GM23338 (cell line): ENCODE data around the gene HLA-DPA1. TPM values are rescaled to one million over a fixed set of nuclear protein-coding genes. Genes with fewer than 3 reads are reported as not detected.
"Not testable (repeated sequence)": the region's sequence is repeated elsewhere in the genome, so short reads cannot be mapped to it uniquely, and the experiment has no call there.

Experiments
- ATAC-seq: fragments of 200-7000 bp; cut with Tn5 transposase; 3 replicates; pipeline ENCODE4 v1.9.1; 2020
- DNase-seq: peaks from one replicate; pipeline ENCODE4 v3.0.0-alpha.2; 2015; ENCODE audit warnings: low spot score
- H2AFZ ChIP-seq: fragments of 200-600 bp; sonication (generic); 2 replicates; pipeline ENCODE4 v1.8.0; 2016; ENCODE audit warnings: antibody characterized with exemption, mild to moderate bottlenecking, moderate library complexity
- H3F3A ChIP-seq: fragments of 200-600 bp; sonication (generic); replicated peaks from 2 replicates; pipeline ENCODE4 v1.8.0; 2017; ENCODE audit warnings: antibody characterized with exemption, mixed run types, low read depth
- H3K27ac ChIP-seq: fragments of 200-600 bp; sonication (generic); 2 replicates; pipeline ENCODE4 v1.6.1; 2016; ENCODE audit warnings: low read depth
- H3K27me3 ChIP-seq: fragments of 200-600 bp; sonication (generic); 2 replicates; pipeline ENCODE4 v1.8.0; 2016; ENCODE audit warnings: mild to moderate bottlenecking, mixed run types, moderate library complexity; ENCODE audit not compliant: insufficient read depth
- H3K36me3 ChIP-seq: fragments of 200-600 bp; sonication (generic); 2 replicates; pipeline ENCODE4 v1.8.0; 2016; ENCODE audit warnings: mild to moderate bottlenecking; ENCODE audit not compliant: insufficient read depth
- H3K4me1 ChIP-seq: fragments of 200-600 bp; sonication (generic); 2 replicates; pipeline ENCODE4 v1.8.0; 2016; ENCODE audit warnings: mild to moderate bottlenecking, moderate library complexity; ENCODE audit not compliant: insufficient read depth
- H3K4me2 ChIP-seq: fragments of 200-600 bp; sonication (generic); 2 replicates; pipeline ENCODE4 v1.7.1; 2017; ENCODE audit warnings: mixed run types
- H3K4me3 ChIP-seq: fragments of 200-600 bp; sonication (generic); 2 replicates; pipeline ENCODE4 v1.6.1; 2016; ENCODE audit warnings: mixed run types
- H3K79me2 ChIP-seq: fragments of 200-600 bp; sonication (generic); replicated peaks from 2 replicates; pipeline ENCODE4 v1.8.0; 2017; ENCODE audit warnings: mild to moderate bottlenecking; ENCODE audit not compliant: insufficient read depth
- H3K9me2 ChIP-seq: fragments of 200-600 bp; sonication (generic); 2 replicates; pipeline ENCODE4 v1.8.0; 2017; ENCODE audit not compliant: insufficient read depth
- H4K20me1 ChIP-seq: fragments of 200-600 bp; sonication (generic); replicated peaks from 2 replicates; pipeline ENCODE4 v1.8.0; 2017; ENCODE audit warnings: mild to moderate bottlenecking; ENCODE audit not compliant: insufficient read depth
- H3K27ac Mint-ChIP-seq: 2 replicates; pipeline ENCODE4 v1.8.0; 2020; ENCODE audit warnings: inconsistent platforms, mild to moderate bottlenecking, moderate library complexity, mixed read lengths
- H3K27me3 Mint-ChIP-seq: 3 replicates; pipeline ENCODE4 v1.8.0; 2022; ENCODE audit warnings: low read depth, mild to moderate bottlenecking, moderate library complexity, mixed read lengths, inconsistent platforms; ENCODE audit not compliant: insufficient read depth, poor library complexity
- H3K36me3 Mint-ChIP-seq: 3 replicates; pipeline ENCODE4 v1.8.0; 2021; ENCODE audit warnings: low read depth, mild to moderate bottlenecking, inconsistent platforms, moderate library complexity, mixed read lengths
- H3K4me1 Mint-ChIP-seq: 3 replicates; pipeline ENCODE4 v1.8.0; 2020; ENCODE audit warnings: mild to moderate bottlenecking, inconsistent platforms, mixed read lengths
- H3K4me3 Mint-ChIP-seq: 3 replicates; pipeline ENCODE4 v1.8.0; 2021; ENCODE audit warnings: moderate library complexity, mild to moderate bottlenecking, inconsistent platforms, mixed read lengths
- H3K9me3 Mint-ChIP-seq: 3 replicates; pipeline ENCODE4 v1.8.0; 2020; ENCODE audit warnings: moderate library complexity, mild to moderate bottlenecking, inconsistent platforms, mixed read lengths
- ETS1 ChIP-seq: IDR thresholded peaks from 2 replicates; pipeline ENCODE4 v1.6.1; 2016; ENCODE audit warnings: antibody characterized with exemption
- EZH2 ChIP-seq: fragments of 200-600 bp; sonication (generic); IDR thresholded peaks from one replicate; pipeline ENCODE4 v1.8.0; 2017; ENCODE audit warnings: antibody characterized with exemption, mild to moderate bottlenecking, low read depth; ENCODE audit not compliant: unreplicated experiment
- EZH2phosphoT487 ChIP-seq: fragments of 200-600 bp; sonication (generic); IDR thresholded peaks from one replicate; pipeline ENCODE4 v1.8.1; 2018; ENCODE audit warnings: antibody characterized with exemption; ENCODE audit not compliant: unreplicated experiment
- JUNB ChIP-seq: IDR thresholded peaks from one replicate; pipeline ENCODE4 v1.6.1; 2016; ENCODE audit warnings: antibody characterized with exemption; ENCODE audit not compliant: unreplicated experiment
- ZNF114 ChIP-seq: fragments of 250-450 bp; sonication (Bioruptor Pico); IDR thresholded peaks from 2 replicates; pipeline ENCODE4 v1.5.0; 2020; ENCODE audit warnings: mild to moderate bottlenecking, moderate library complexity
- ZNF331 ChIP-seq: fragments of 250-450 bp; sonication (Bioruptor Pico); IDR thresholded peaks from 2 replicates; pipeline ENCODE4 v1.5.0; 2020; ENCODE audit warnings: low read depth, mild to moderate bottlenecking, moderate library complexity
- polyA plus RNA-seq: library from polyadenylated mRNA; unstranded; fragments of >200 nt; fragmentation: Nextera tagmentation; extraction: Ambion mirVana; gene quantifications from 2 replicates; pipeline ENCODE4 v1.2.1, GENCODE V29; 2016
- total RNA-seq: library from RNA; depleted of rRNA; stranded (reverse); fragments of >200 nt; shearing (Covaris generic); gene quantifications from 2 replicates; pipeline ENCODE4 v1.2.3, GENCODE V29; 2014
- TF ChIP-seq, protein P1 (sequence below): IDR thresholded peaks from one replicate; pipeline ENCODE4 v1.6.1; 2018; ENCODE audit warnings: antibody characterized with exemption; ENCODE audit not compliant: unreplicated experiment
- TF ChIP-seq, protein P2 (sequence below), 2 experiments: fragments of 200-600 bp in 1 of 2; sonication (generic) in 1 of 2; conservative IDR thresholded peaks; 2 replicates each; pipeline versions ENCODE4 v1.5.1 to v1.6.1; 2016 to 2017; ENCODE audit warnings: antibody characterized with exemption in 2 of 2, low read depth in 2 of 2, mild to moderate bottlenecking in 2 of 2, moderate library complexity in 1 of 2

HLA-DPA1 gene
- total and polyA plus RNA-seq, 2 experiments from 2014 or later: 4.1 to 6.9 TPM

DNA sequence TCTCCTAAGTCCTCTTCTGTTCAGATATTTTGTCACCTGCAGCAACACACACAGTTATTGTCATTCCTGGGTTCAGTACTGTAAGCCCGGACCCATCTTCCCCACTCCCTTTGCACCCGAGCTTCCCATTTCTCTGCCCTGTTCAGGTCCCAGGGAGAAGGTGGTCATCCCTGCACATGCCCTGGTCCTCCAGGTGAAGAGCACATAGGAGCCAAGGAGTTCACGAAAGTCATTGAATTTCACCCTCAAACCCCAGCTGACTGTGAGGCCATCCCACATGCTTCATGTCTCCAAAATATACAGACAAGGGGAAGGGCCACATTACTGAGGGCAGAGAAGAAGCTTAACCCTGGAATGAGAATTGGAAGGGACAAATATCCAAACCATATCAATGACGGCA, 8.1 kb downstream of the HLA-DPA1 start:
- Histone ChIP-seq H3K4me1 (no peaks in the 10 kb centered on the region), H3K27me3 (no peaks in the 10 kb centered on the region), H3K27ac (no peak overlapping the region), H3F3A (no peaks in the 10 kb centered on the region), H4K20me1 (no peaks in the 10 kb centered on the region), H2AFZ (no peak overlapping the region), H3K36me3 (no peaks in the 10 kb centered on the region; the same call in 1 of the 2 replicates), H3K4me3 (no peak overlapping the region), H3K9me2 (no peaks in the 10 kb centered on the region), H3K4me2 (no peak overlapping the region), H3K79me2 (no peaks in the 10 kb centered on the region)
- Mint-ChIP-seq H3K36me3 (peaks cover 6% of the 10 kb centered on the region), H3K27ac (no peak overlapping the region), H3K27me3 (no peaks in the 10 kb centered on the region), H3K9me3 (peaks cover 8% of the 10 kb centered on the region), H3K4me3 (no peak overlapping the region), H3K4me1 (no peaks in the 10 kb centered on the region; the same call in 2 of the 3 replicates)
- TF ChIP-seq ZNF114 (CRISPR knock-in tag): no peak
- TF ChIP-seq, protein P1, sequence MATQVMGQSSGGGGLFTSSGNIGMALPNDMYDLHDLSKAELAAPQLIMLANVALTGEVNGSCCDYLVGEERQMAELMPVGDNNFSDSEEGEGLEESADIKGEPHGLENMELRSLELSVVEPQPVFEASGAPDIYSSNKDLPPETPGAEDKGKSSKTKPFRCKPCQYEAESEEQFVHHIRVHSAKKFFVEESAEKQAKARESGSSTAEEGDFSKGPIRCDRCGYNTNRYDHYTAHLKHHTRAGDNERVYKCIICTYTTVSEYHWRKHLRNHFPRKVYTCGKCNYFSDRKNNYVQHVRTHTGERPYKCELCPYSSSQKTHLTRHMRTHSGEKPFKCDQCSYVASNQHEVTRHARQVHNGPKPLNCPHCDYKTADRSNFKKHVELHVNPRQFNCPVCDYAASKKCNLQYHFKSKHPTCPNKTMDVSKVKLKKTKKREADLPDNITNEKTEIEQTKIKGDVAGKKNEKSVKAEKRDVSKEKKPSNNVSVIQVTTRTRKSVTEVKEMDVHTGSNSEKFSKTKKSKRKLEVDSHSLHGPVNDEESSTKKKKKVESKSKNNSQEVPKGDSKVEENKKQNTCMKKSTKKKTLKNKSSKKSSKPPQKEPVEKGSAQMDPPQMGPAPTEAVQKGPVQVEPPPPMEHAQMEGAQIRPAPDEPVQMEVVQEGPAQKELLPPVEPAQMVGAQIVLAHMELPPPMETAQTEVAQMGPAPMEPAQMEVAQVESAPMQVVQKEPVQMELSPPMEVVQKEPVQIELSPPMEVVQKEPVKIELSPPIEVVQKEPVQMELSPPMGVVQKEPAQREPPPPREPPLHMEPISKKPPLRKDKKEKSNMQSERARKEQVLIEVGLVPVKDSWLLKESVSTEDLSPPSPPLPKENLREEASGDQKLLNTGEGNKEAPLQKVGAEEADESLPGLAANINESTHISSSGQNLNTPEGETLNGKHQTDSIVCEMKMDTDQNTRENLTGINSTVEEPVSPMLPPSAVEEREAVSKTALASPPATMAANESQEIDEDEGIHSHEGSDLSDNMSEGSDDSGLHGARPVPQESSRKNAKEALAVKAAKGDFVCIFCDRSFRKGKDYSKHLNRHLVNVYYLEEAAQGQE: no peak
- TF ChIP-seq ETS1: no peak
- TF ChIP-seq JUNB: no peak
- no peak for ATAC-seq
- DNase-seq: no peak

DNA sequence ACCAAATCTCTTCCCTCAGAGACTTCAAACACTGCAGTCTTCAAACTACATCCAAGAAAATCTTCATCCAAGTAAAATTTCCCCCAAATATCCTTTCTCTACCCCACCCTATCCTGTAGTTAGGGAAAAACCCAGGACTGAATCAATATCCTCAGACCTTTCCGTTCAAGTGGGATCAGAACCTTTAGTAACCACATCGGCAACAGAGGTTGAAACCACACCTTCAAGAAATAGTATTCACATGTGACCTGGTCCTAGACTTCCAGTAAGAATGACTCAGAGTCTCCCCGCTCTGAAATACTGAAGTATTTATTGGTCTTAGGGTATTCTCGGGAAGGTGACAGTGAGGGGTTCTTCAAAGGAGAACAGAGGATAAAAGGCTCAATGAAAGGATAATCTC, 8.7 kb downstream of the HLA-DPA1 start:
- no peak overlapping the region for H3K27ac ChIP-seq
- no peak overlapping the region for H3K4me3 ChIP-seq
- Mint-ChIP-seq H3K9me3 (peaks cover 11% of the 10 kb centered on the region), H3K4me1 (no peaks in the 10 kb centered on the region; the same call in 2 of the 3 replicates), H3K27me3 (no peaks in the 10 kb centered on the region), H3K4me3 (no peak overlapping the region), H3K27ac (no peak overlapping the region), H3K36me3 (peaks cover 6% of the 10 kb centered on the region)
- no peaks in the 10 kb centered on the region for H3K79me2 ChIP-seq
- TF ChIP-seq ZNF114 (CRISPR knock-in tag): no peak
- no peak for TF ChIP-seq EZH2phosphoT487
- no peak for TF ChIP-seq ZNF331 (CRISPR knock-in tag)
- TF ChIP-seq, protein P2, sequence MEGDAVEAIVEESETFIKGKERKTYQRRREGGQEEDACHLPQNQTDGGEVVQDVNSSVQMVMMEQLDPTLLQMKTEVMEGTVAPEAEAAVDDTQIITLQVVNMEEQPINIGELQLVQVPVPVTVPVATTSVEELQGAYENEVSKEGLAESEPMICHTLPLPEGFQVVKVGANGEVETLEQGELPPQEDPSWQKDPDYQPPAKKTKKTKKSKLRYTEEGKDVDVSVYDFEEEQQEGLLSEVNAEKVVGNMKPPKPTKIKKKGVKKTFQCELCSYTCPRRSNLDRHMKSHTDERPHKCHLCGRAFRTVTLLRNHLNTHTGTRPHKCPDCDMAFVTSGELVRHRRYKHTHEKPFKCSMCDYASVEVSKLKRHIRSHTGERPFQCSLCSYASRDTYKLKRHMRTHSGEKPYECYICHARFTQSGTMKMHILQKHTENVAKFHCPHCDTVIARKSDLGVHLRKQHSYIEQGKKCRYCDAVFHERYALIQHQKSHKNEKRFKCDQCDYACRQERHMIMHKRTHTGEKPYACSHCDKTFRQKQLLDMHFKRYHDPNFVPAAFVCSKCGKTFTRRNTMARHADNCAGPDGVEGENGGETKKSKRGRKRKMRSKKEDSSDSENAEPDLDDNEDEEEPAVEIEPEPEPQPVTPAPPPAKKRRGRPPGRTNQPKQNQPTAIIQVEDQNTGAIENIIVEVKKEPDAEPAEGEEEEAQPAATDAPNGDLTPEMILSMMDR (conservative IDR thresholded peaks at IDR 0.05; ENCODE audit: low read depth in 2 of 2): no peak
- TF ChIP-seq EZH2: no peak
- no peaks in the 10 kb centered on the region for H3K27me3 ChIP-seq
- H3K4me2 ChIP-seq: no peak overlapping the region
- DNase-seq: no peak
- no peaks in the 10 kb centered on the region; the same call in 1 of the 2 replicates for H3K36me3 ChIP-seq
- no peaks in the 10 kb centered on the region for H3F3A ChIP-seq
- no peaks in the 10 kb centered on the region for H3K4me1 ChIP-seq
- no peak for ATAC-seq
- H3K9me2 ChIP-seq: no peaks in the 10 kb centered on the region
- no peaks in the 10 kb centered on the region for H4K20me1 ChIP-seq
- no peak overlapping the region for H2AFZ ChIP-seq

DNA sequence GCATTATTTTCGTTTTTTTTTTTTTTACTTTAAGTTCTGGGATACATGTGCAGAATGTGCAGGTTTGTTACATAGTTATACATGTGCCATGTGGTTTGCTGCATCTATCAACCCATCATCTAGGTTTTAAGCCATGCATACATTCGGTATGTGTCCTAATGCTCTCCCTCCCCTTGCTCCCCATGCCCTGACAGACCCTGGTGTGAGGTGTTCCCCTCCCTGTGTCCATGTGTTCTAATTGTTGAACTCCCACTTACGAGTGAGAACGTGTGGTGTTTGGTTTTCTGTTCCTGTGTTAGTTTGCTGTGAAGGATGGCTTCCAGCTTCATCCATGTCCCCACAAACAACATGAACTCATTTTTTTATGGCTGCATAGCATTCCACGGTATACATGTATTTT, 10.0 kb downstream of the HLA-DPA1 start:
- H3K27me3 Mint-ChIP-seq, H2AFZ ChIP-seq, H4K20me1 ChIP-seq, H3K36me3 Mint-ChIP-seq, H3K27ac Mint-ChIP-seq, H3K27me3 ChIP-seq, H3K4me3 Mint-ChIP-seq, H3K27ac ChIP-seq, H3K36me3 ChIP-seq, H3K4me2 ChIP-seq, H3K9me2 ChIP-seq, H3K4me1 ChIP-seq, DNase-seq, H3K79me2 ChIP-seq, H3F3A ChIP-seq, ATAC-seq, H3K4me3 ChIP-seq, H3K4me1 Mint-ChIP-seq: not testable (repeated sequence)
- H3K9me3 Mint-ChIP-seq: peaks cover 11% of the 10 kb centered on the region
